Raji (cell line): Measurements from ENCODE around the gene CYP1A1.

Source experiments
- POLR2A ChIP-seq: IDR thresholded peaks from 2 replicates; pipeline ENCODE4 v1.6.1; 2011; ENCODE audit warnings: low read depth, low read length, control low read depth; ENCODE audit not compliant: insufficient read depth

CYP1A1 gene

GRCh38 chr15:74725225-74725774 is at the start of gene CYP1A1:
TSS of gene CYP1A1 (minus strand) at chr15:74725528. CDS start at chr15:74723097, 2,431 bp downstream.
- no peak for TF ChIP-seq POLR2A

GRCh38 chr15:74773731-74774252 is 48.5 kb upstream of the CYP1A1 start:
- no peak for TF ChIP-seq POLR2A

- no peak for TF ChIP-seq POLR2A
Observed at GRCh38 chr15:74773329-74773728, 48.0 kb upstream of the CYP1A1 start.

- no peak for TF ChIP-seq POLR2A
Observed at GRCh38 chr15:74770211-74770903, 45.0 kb upstream of the CYP1A1 start.

- no peak for TF ChIP-seq POLR2A
Observed at GRCh38 chr15:74769463-74770025, 44.2 kb upstream of the CYP1A1 start.

- no peak for TF ChIP-seq POLR2A
Observed at GRCh38 chr15:74768771-74769342, 43.5 kb upstream of the CYP1A1 start.

GRCh38 chr15:74768099-74768770 is 42.9 kb upstream of the CYP1A1 start:
- no peak for TF ChIP-seq POLR2A

GRCh38 chr15:74767167-74768098 is 42.1 kb upstream of the CYP1A1 start:
- no peak for TF ChIP-seq POLR2A

- TF ChIP-seq POLR2A: no peak
Observed at GRCh38 chr15:74763416-74763815, 38.1 kb upstream of the CYP1A1 start.

GRCh38 chr15:74762791-74763150 is 37.4 kb upstream of the CYP1A1 start:
- TF ChIP-seq POLR2A: no peak

GRCh38 chr15:74758736-74759135 is 33.4 kb upstream of the CYP1A1 start:
- TF ChIP-seq POLR2A: no peak

- no peak for TF ChIP-seq POLR2A
Observed at GRCh38 chr15:74754593-74755215, 29.4 kb upstream of the CYP1A1 start.

GRCh38 chr15:74752531-74752930 is 27.2 kb upstream of the CYP1A1 start:
- no peak for TF ChIP-seq POLR2A

GRCh38 chr15:74752011-74752410 is 26.7 kb upstream of the CYP1A1 start:
- TF ChIP-seq POLR2A: no peak
